AG04449 (cell line): Measurements from ENCODE around the gene CASK.

Source experiments
- CTCF ChIA-PET: fragments of 350-600 bp; formaldehyde crosslinking; extraction: SDS; loops from one replicate; lab custom pipeline; 2021; ENCODE audit warnings: antibody characterized with exemption; lab: Yijun Ruan, JAX
- POLR2A ChIA-PET: fragments of 400-600, 350-600 bp; formaldehyde crosslinking; extraction: SDS; loops from one replicate; lab custom pipeline; 2020; ENCODE audit warnings: antibody characterized with exemption, inconsistent platforms; lab: Yijun Ruan, JAX
- DNase-seq: peaks from one replicate; pipeline ENCODE4 v3.0.0-alpha.2; 2010; ENCODE audit warnings: low read depth, low spot score
- H3K4me3 ChIP-seq: 2 replicates; pipeline ENCODE4 v1.5.1; 2011; ENCODE audit warnings: low read depth, mild to moderate bottlenecking, control low read depth, low read length
- CTCF ChIP-seq: IDR thresholded peaks from one replicate; pipeline ENCODE4 v1.5.1; 2011; ENCODE audit warnings: mild to moderate bottlenecking, moderate library complexity, low read length, control low read depth, inconsistent platforms; ENCODE audit not compliant: insufficient read depth; ENCODE audit errors: missing control alignments

CASK gene

GRCh38 chrX:41887691-41888090 lies 35.7 kb downstream of the CASK start:
- POLR2A ChIA-PET, result no interaction called here
- CTCF ChIA-PET, result no interaction called here
- no peak for TF ChIP-seq CTCF
- DNase-seq, result no peak
- H3K4me3 ChIP-seq, result no peak overlapping the region

GRCh38 chrX:41885724-41886123 lies 37.6 kb downstream of the CASK start:
- no peak overlapping the region for H3K4me3 ChIP-seq
- ChIA-PET CTCF (no interaction called here), POLR2A (no interaction called here)
- no peak for TF ChIP-seq CTCF
- DNase-seq, result no peak

- no peak for TF ChIP-seq CTCF
- ChIA-PET POLR2A (no interaction called here), CTCF (no interaction called here)
- H3K4me3 ChIP-seq, result no peak overlapping the region
- DNase-seq, result no peak
Observed at GRCh38 chrX:41881166-41881565, 42.2 kb downstream of the CASK start.

- TF ChIP-seq CTCF, result no peak
- CTCF ChIA-PET, result no interaction called here
- no peak for DNase-seq
- no peak overlapping the region for H3K4me3 ChIP-seq
- POLR2A ChIA-PET, result no interaction called here
Observed at GRCh38 chrX:41877167-41877566, 46.2 kb downstream of the CASK start.

GRCh38 chrX:41875142-41875541 lies 48.2 kb downstream of the CASK start:
- no peak for TF ChIP-seq CTCF
- POLR2A ChIA-PET, result no interaction called here

GRCh38 chrX:41870719-41871151 lies 52.6 kb downstream of the CASK start:
- no peak overlapping the region for H3K4me3 ChIP-seq
- TF ChIP-seq CTCF, result no peak
- ChIA-PET POLR2A (no interaction called here), CTCF (no interaction called here)
- no peak for DNase-seq

More at GRCh38 chrX:41875142-41875541, 48.2 kb downstream of the CASK start:
- no peak for DNase-seq
- no peak overlapping the region for H3K4me3 ChIP-seq
- CTCF ChIA-PET, result no interaction called here
